HG03558 (cell line): Measurements from ENCODE around the gene SH2D5.

Source experiments
- ATAC-seq: cut with Tn5 transposase; IDR thresholded peaks from one replicate; pipeline ENCODE4 v1.9.1; 2021; ENCODE audit warnings: moderate number of reproducible peaks; ENCODE audit not compliant: unreplicated experiment; ENCODE audit errors: extremely low read depth

Gene SH2D5

DNA sequence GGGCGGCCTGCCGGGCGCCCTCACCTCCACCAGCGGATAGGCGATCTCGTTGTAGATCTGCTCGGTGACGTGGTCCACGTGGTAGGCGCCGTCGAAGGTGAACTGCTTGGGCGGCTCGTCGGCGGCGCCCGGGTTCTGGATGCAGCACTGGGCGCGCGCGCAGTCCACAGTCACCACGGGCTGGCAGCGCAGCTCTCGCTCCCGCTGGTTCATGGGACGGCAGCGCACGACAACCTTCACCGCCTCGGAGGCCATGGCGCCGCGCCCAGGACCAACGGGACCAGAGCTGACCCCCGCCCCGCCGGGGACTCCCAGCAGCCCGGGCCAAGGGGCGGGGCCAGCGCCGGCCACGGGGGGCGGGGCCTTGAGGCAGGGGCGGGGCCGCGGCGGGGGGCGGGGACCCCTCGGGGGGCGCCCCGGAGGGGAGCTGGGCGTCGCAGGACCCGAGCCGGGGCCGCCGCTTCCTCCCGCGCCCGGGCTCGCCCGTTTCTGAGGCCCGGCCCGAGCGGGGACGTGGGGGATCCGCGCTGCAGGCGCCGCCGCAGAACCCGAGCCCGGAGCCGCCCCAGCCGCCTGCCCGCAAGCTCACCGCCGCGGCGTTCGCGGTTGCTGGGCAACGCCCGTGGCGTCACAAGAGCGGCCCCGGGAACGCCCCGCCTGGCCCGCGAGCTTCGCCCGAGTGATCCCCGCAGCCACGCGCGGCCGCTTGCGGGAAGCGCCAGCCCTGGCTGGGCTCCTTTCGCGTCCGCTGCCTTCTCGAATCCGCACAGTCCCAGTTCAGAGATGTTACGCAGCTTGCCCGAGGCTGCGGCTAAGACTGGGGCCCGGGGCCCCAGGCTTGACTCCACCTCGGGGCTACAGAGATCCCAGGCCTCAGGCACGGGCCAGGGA lies 14.8 kb downstream of the SH2D5 start, which contains the start of gene KIF17:
KIF17 (minus strand) TSS at position 556 of the 891 bp plus-strand sequence; CDS start at position 255, 301 bp downstream.
- no peak for ATAC-seq

DNA sequence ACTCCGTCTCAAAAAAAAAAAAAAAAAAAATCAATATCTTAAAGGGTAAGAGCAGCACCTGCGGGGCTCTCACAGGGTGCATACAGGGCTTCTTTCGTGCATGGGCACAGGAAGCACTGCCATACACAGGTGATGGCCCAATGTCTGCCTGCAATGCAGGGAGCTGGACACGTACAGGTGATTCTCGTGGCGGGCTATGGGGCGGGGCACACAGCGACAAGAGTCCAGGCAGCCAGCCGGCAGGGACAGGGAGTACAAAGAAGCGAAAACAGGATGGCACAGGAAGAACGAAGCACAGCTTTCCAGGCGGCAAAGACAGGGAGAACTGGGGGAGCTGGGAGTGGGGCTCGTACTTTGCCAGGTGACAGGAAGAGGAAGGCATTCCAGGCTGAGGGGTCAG lies 16.3 kb downstream of the SH2D5 start:
- no peak for ATAC-seq

DNA sequence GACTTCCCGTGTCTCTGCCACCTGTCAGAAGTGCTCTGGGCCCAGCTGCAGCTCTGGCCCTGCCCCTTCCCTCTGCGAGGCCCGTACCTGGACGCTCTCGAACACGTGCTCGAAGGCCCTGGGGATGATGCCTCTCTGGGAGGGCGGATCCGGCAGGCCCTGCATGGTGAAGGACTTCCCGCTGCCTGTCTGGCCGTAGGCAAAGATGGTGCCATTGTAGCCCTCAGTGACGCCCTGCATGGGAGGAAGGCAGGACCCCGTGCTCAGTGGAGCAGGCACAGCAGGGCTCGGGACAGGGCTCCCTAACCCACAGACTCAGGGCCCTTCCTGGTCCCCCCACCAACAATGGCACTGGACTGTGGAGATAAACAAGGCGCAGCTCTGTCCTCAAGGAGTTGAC lies 17.1 kb downstream of the SH2D5 start:
- no peak for ATAC-seq

DNA sequence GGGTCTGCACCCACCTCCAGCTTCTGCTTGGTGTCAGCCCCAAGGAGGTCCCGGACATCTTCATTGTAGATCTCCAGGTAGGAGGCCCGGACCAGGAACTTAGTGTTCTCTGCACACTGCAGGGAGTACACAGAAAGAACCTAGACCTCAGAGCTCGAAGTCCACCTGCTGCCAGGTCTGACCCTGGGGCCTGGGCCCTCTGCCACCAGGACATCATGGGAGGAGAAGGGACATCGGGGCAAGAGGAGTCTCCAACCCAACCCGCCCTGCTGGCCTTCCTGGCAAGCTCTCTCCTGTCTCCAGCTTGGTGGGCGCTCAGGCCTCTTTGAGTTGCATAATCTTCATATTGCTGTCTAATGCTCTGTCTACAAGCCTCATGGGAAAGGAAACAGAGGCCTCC lies 19.1 kb downstream of the SH2D5 start:
- ATAC-seq, result no peak

DNA sequence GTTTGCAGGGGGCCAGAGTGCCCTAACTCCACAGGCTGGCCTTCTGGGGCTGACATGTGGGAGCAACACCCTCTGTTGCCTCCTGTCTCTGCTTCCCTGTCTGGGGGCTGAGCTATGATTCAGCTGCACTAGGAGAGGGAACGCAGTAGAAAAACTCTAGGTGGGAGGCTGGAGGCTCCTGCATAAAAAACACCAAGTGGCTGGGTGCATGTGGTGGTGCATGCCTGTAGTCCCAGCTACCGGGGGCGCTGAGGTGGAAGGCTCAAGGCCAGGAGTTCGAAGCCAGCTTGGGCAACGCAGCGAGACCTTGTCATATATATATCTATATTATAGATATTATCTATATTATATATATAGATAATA lies 20.3 kb downstream of the SH2D5 start:
- no peak for ATAC-seq

DNA sequence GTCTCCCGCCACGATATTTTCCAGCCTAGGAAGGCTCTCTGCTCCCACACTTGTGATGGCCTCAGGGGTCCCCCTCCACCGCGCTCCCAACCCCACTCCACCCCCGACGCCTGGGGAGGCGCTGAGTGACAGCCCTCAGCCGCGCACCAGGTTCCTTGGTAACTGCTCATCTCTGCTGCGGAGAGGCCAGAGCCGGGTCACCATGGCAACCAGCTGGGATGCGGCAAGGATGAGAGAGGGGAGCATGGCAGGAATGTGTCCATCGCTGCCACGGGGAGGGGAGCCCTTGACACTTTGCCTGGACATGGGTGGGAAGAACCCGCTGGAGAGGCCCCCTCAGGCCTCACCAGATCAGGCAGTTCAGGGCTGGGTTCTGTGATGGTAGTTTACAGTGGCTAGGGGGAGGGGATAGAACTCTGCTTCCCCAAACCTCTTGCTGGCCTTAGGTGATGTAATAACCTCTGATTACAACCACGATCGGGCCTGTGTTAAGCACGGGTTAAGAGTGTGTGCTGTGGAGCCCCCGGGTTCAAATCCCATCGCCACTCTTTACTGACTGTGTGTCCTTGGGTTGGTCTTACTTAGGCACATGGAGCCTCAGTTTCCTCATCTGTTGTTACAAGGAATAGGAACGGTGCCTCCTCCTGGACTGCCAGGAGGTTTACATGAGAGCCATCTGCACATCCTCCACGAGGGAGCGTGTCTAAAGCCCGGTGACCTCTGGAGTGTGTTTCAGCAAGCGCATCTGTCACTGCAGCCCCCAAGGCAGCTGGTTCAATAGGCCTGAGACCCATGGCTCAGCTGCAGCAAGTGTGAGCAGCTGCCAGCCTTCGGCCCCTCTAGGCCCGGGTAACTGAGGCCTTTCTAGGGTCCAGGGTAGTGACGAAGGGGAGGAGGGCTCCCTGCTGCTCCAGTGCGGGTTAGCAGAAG lies 21.0 kb downstream of the SH2D5 start:
- no peak for ATAC-seq

DNA sequence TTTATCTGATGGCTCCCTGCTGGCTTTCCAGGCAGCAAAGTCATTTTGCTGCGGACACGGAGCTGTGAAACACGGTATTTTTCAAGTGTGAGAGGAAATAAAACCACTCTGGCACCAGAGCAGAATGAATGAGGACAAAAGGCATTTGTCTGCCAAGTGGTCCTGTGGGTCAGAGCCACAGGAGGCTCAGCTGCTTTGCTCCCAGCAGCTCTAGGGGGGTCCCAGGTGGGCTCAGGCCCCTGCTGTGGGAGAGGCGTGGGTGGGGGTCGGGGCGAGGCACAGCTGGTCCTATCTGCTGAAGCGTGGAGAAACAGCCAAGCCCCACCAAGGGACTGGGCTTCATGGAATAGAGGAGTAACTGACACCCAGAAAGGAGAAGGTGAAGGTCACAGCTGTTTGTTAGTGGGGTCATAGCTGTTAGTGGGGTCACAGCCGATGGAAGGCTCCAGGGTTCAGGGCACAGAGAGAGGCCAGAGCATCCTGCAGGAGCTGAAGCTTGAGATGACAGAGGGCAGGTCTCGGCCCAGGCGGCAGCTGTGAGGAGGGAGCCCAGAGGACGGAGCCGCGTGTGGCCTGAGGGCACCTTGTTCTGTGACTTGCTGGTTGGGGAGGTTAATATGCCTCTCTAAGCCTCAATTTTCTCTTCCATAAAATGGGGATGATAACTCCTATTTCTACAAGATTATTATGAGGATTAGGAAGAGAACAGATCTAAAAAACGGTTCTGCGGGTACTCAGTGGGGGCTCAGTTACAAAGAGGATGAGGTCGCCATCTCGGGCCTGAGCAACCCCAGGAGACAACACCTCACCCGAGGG lies 21.8 kb downstream of the SH2D5 start:
- no peak for ATAC-seq

DNA sequence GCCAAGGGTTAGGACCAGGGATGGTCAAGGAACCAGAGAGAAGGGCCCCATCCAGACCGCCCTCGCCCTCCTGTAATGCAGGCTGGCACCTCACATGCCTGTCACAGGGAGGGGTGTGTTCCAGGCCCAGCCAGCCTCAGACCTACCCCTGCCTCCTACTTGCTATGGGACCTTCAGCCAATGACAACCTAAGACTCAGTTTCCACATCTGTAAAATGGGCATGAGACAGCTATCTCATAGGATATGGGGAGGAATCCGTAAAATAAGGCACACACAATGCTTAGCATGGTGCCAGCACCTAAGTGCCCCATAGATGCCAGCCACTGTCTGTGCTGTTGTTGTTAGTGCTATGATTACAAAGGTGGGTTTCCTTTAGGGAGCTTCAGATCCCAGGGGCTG lies 22.6 kb downstream of the SH2D5 start:
- ATAC-seq, result no peak

DNA sequence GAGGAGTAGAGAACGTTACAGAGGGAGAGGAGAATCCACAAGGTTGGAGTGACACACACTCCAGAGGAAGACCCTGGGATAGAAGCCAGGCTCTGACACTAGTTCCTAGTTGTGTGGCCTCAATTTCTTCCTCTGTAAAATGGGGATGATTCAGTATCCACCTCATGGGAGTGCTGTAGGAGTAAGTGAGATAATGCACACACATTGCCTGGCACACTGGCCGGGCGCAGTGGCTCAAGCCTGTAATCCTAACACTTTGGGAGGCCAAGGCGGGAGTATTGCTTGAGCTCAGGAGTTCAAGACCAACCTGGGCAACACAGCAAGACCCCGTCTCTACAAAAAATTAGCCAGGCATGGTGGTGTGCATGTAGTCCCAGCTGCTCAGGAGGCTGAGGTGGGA lies 23.6 kb downstream of the SH2D5 start:
- ATAC-seq, result no peak

DNA sequence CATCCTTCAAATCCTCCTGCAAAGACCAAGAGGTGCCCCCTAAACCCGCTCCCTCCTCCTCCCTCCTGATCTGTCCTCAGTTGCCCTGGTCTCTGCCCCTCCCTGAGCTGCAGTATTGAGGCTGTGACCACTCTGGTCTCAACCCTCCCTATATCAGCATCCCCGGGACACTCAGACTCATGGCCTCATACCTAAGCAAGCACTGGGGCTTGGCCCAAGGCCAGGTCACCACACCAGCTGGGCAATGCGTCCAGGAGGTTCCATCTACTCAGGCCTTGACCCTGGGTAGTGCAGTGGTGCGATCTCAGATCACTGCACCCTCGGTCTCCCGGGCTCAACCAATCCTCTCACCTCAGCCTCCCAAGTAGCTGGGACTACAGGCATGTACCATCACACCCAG lies 24.4 kb downstream of the SH2D5 start:
- no peak for ATAC-seq

DNA sequence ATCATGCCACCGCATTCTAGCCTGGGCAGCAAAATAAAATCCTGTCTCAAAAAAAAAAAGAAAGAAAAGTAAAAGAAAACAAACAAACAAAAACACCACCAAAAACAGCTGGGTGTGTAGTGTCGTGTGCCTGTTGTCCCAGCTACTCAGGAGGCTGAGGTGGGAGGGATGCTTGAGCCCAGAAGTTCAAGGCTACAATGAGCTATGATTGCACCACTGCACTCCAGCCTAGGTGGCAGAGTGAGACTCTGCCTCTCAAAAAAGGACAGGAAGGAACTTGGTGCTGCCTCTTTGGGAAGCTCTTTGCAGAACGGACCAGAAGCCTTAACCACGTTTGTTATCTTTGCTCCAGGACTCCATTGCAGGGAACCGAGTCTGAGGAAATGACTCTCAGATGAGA lies 25.7 kb downstream of the SH2D5 start:
- ATAC-seq, result no peak

DNA sequence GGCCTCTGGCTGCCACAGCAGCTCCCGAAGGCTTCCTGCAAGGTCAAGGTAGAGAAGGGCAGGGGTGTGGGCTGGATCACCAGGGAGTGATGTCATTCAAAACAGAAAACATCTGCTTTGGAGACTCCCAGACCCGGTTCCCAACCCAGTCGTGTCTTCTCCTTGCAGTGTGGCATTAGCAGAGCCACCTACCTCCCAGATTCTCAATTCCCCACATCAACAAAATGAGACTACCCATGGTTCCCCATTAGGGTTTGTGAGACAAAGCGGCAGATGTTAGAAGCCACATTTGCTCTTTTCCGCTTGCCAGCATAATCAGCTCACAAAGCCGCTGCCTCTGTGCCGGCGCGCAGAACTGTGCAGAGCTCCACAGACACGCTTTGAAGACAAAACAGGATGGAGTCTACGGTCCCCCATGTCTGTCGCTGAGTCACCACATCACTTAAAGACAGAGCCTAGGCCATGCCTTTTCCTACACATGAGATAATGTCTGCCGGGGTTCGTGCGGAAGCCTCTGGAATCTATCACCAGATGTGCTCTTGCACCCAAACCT lies 27.2 kb downstream of the SH2D5 start:
- ATAC-seq, result no peak

DNA sequence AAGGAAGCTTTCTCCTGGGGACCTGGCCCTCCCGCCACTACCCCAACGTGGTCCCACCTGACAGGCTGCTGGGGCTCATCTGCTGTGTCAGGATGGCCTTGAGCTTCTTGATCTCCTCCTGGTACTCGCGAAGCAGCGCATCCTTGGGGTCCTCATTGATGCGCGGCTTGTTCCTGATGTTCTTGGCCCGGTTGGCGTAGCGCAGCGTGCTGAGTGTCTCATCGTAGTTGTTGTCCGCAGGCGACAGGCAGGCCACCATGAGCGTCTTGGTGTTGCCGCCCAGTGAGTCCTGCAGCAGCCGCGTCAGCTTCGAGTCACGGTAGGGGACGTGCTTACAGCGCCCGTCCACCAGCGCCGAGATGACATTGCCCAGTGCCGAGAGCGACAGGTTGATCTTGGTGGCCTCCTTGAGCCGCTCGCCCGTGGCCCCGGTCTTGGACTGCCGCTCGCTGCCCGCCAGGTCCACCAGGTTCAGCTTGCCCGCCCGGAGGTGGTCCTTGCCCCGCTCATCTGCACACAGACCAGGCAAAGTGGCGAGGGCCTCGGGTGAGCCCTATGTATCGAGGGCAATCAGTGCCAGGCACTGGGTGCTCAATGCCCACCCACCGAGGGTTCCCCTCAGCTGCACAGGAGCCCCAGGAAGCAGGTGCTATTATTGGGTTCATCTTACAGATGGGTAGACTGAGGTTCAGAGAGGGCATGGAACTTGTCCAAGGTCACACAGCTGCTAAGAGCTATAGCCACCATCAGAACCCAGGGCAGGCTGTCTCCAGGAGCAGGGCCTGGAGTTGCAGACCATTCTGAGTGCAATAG lies 27.9 kb downstream of the SH2D5 start:
- ATAC-seq, result no peak

DNA sequence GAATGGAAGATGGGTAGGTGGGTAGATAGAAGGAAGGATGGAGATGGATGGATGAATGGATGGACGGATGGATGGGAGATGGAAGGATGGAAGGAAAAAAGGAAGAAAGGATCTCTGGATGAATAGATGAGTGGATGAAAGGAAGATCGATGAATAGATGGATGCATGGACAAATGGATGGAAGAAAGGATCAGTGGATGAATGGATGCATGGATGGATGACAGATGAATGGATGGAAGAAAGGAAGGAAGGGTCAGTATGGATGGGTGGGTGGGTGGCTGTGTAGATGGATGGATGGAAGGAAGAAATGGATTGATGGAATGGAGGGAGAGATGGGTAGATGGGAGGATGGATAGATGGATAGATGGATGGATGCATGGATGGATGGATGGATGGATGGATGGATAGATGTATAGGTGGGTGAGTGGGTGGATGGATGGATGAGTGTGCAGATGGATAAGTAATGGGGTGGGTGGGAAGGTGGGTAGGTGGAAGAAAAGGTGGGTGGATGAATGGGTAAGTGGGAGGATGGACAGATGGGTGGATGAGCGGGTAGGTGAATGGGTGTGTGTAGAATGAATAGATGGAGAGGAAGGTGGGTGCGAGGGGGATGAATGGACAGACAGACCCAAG lies 29.3 kb downstream of the SH2D5 start:
- no peak for ATAC-seq

DNA sequence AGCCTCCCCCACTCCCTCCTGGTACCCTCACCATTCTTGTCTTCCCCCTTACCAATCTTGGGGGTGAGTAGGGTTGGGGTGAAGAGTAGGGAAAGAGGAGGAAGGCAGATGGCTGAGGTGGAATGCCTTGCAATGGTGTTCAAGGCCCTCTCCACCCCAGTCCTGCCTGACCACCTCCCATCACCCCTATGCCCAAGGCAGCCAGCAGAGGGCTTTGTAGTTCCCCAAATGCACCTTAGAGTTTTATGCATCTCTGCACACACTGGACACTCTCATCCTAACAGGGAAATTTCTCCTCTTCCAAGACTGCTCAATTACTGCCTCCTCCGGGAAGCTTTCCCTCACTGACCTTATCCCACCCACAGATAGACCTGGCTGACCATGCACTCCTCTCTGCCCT lies 30.1 kb downstream of the SH2D5 start:
- ATAC-seq, result no peak

DNA sequence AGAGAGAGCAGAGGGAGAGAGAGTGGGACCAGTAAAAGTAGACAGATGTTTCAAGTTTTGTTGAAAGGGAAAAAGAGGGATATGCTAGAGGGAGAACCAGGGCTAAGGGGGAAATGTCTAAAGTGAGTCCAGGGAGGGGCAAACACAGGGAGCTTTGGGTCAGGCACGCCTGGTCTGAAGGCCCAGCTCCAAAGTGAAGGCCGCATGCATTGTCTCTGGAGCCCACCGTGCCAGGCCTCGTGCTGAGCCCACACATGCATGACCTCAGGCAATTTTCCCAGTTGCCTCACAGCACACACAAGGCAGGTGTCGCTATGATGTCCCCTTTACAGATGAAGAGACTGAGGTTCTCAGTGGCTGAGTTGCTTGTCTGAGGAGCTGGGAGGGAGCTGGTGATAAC lies 30.7 kb downstream of the SH2D5 start:
- no peak for ATAC-seq

DNA sequence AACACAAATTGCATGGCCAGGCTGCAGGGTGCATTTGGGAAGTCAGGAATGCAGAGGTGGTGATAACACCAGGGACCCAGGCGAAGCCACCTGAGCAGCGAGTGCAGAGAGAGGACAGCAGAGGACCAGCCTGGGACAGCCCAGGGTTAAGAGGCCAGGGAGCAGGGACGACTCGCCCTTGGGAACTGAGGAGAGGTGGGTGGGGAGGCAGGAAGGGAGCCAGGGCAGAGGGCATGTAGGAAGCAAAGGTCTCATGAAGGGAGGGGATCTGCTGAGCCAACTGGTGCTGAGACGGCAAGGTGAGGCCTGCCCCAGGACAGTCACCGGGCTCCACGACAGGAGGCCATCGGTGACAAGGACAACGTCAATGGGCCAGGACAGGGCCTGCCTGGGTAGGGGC lies 31.1 kb downstream of the SH2D5 start:
- no peak for ATAC-seq

DNA sequence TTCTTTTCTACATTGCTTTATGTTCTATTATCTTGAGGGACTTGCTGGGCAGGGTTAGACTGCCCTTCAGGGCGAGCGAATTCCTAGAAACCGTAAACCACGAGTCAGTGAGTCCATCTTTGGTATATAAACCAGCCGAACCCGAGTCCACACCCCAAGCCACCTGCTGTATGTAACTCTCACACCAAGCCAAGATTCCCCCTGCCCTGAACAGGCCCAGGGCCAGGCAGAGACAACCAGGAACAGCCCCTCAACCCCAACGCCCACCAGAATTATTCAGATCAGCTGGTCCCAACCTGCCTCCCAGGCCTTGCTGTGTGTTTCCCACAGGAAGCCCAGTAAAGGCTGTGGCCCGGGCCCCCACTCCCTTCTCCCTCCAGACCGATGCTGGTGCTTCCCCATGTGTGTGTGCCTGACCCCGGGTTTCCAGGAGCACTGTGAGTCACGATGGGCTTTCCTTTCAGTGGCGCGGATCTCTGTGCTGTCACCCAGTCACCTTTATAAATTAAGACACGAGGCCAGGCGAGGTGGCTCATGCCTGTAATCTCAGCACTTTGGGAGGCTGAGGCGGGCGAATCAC lies 31.8 kb downstream of the SH2D5 start:
- ATAC-seq, result no peak

DNA sequence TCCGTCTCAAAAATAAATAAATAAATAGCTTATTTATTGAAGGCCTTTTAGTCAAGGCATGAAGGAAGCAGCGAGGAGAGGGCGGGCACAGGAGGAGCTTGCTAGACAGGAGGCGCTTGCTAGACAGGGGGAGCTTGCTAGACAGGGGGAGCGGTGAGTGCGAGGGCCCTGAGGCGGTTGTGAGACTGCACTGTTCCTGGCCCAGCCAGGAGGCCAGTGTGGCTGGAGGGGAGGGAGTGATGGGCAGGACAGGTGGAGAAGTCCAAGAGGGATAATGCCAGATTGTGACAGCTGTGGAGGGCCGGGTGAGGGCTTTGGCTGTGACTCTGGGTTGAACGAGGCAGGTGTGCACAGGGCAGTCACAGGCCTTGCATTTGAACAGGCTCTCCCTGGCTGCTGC lies 32.9 kb downstream of the SH2D5 start:
- ATAC-seq, result no peak
